Activated CD4-positive, alpha-beta memory T cell treated with anti-CD3 and anti-CD28 coated beads for 36 hours (primary cell): ENCODE measurements around the gene MISFA. TPM values are rescaled to one million over a fixed set of nuclear protein-coding genes. Genes with fewer than 3 reads are reported as not detected.

Experiments used
- CTCF ChIA-PET: fragments of 350-600 bp; sonication (Branson Sonifier 250); formaldehyde crosslinking; loops from one replicate; lab custom pipeline; 2021; ENCODE audit warnings: antibody characterized with exemption, inconsistent platforms; lab: Charles Lee
- POLR2A ChIA-PET: fragments of 350-600 bp; sonication (Branson Sonifier 250); formaldehyde crosslinking; loops from one replicate; lab custom pipeline; 2021; ENCODE audit warnings: antibody characterized with exemption; lab: Charles Lee
- DNase-seq: peaks from one replicate; pipeline ENCODE4 v3.0.0-alpha.2; 2020
- H3K27ac Mint-ChIP-seq: one replicate; pipeline ENCODE4 v1.8.0; 2021; ENCODE audit warnings: mixed read lengths
- H3K27me3 Mint-ChIP-seq: one replicate; pipeline ENCODE4 v1.8.0; 2021; ENCODE audit warnings: mixed read lengths
- H3K36me3 Mint-ChIP-seq: one replicate; pipeline ENCODE4 v1.8.0; 2021; ENCODE audit warnings: mixed read lengths
- H3K4me1 Mint-ChIP-seq: one replicate; pipeline ENCODE4 v1.8.0; 2021; ENCODE audit warnings: low read depth, mixed read lengths
- H3K4me3 Mint-ChIP-seq: one replicate; pipeline ENCODE4 v1.8.0; 2021; ENCODE audit warnings: mild to moderate bottlenecking, mixed read lengths
- H3K9me3 Mint-ChIP-seq: one replicate; pipeline ENCODE4 v1.8.0; 2021; ENCODE audit warnings: mixed read lengths
- intact Hi-C: fragments of 100-400 bp; cut with micrococcal nuclease; formaldehyde crosslinking; loops from one replicate; pipeline ENCODE4 v1.15.1; 2023
- total RNA-seq, 2 experiments: library from RNA; stranded (reverse); gene quantifications; one replicate each; pipeline ENCODE4 v1.2.3, GENCODE V29; 2021

Gene MISFA
- total RNA-seq, 2 experiments from 2014 or later: 2.2 to 2.9 TPM

DNA sequence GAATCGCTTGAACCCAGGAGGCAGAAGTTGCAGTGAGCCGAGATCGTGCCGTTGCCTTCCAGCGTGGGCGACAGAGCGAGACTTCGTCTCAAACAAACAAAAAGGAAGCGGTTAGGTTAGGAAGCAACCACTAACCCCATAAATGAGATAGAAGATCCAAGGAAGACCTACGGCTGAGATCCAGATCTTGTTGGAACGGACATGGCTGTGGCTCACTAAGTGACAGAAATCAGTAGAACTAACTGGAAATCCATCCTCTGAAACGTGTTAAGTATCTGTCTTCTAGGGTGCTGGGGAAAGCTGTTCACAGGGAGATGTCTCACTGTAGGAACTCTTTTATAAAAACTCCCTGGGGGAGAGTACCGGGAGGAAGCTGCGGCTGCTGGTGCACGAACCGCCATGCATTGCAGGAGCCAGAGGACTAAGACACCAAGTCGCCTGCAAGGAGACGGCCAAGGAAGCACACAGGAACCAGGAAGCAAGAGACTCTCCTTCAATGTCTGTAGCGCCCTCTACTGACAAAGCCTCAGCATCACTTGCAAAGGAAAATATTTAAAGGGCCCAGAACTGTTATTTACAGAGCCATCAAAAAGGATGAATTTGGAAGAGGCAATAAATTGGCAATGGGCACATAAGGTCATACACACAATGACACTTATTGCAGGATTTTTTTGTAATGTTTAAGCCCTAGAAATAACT, 51.4 kb downstream of the MISFA start:
- H3K27me3 Mint-ChIP-seq: no peaks in the 10 kb centered on the region

More for the DNA sequence above, 51.4 kb downstream of the MISFA start:
- ChIA-PET POLR2A (interaction anchor here (0.7 kb wide), 1 partner anchor 320 kb away, joined by 4 read pairs; no protein-coding TSS in a partner anchor), CTCF (interaction anchor here (0.6 to 4.0 kb wide), 23 partner anchors 10 to 536 kb away, joined by 3 to 40 read pairs (median 4); partner anchors contain the start of genes TSG101 and UEVLD)
- Mint-ChIP-seq H3K4me1 (peaks cover 4% of the 10 kb centered on the region), H3K4me3 (peak overlapping the region; percentile 17), H3K36me3 (no peaks in the 10 kb centered on the region), H3K27ac (no peak overlapping the region), H3K9me3 (no peaks in the 10 kb centered on the region)
- DNase-seq: peak; percentile 58
- intact Hi-C loops: loop anchor here (1.0 to 5.0 kb wide), 5 partner anchors 64 to 409 kb away; partner anchors contain the start of gene TSG101

Other genes starting within 250 kb of the MISFA start
- 1,000 to 10,000 TPM; 1,556 to 1,579 TPM for gene LDHA, start 205.2 kb upstream of the MISFA start, total RNA-seq
- gene LDHC, start 187.5 kb upstream of the MISFA start, total RNA-seq: not detected
- gene LDHAL6A, start 143.9 kb upstream of the MISFA start, total RNA-seq: under 1 TPM in 1 of 2 experiments, not detected in 1; 0.19 TPM
- 10 to 100 TPM; 41.7 to 45.6 TPM for gene TSG101, start 72.8 kb upstream of the MISFA start, total RNA-seq
- gene UEVLD, start 11.1 kb upstream of the MISFA start, total RNA-seq: 10 to 100 TPM; 20.9 to 26.2 TPM
- gene SPTY2D1, start 34.6 kb downstream of the MISFA start, total RNA-seq: 10 to 100 TPM; 18.7 to 23.4 TPM
- under 1 TPM; 0.50 to 0.65 TPM for gene TMEM86A, start 99.0 kb downstream of the MISFA start, total RNA-seq
- gene IGSF22, start 126.4 kb downstream of the MISFA start, total RNA-seq: under 1 TPM; 0.85 to 1.00 TPM
- gene PTPN5, start 192.0 kb downstream of the MISFA start, total RNA-seq: not detected